Stimulated activated CD8-positive, alpha-beta memory T cell treated with anti-CD3 and anti-CD28 coated beads, Interleukin-12 subunit alpha, Interleukin-12 subunit beta, amount 100 ng/mL, for 1 hour (primary cell): Measurements from ENCODE around the gene NSD1.
"Not testable (repeated sequence)": the region's sequence is repeated elsewhere in the genome, so short reads cannot be mapped to it uniquely, and the experiment has no call there.

Experiments used
- DNase-seq: peaks from one replicate; pipeline ENCODE4 v3.0.0-alpha.2; 2020; ENCODE audit warnings: low read depth

The NSD1 gene

GRCh38 chr5:177290816-177291596 is 157.4 kb downstream of the NSD1 start:
- no peak for DNase-seq

- no peak for DNase-seq
Measured at GRCh38 chr5:177291735-177292134, 158.2 kb downstream of the NSD1 start.

- no peak for DNase-seq
Measured at GRCh38 chr5:177293819-177294581, 160.4 kb downstream of the NSD1 start.

- DNase-seq = no peak
Measured at GRCh38 chr5:177294632-177295031, 161.1 kb downstream of the NSD1 start.

- DNase-seq = no peak
Measured at GRCh38 chr5:177295924-177296323, 162.4 kb downstream of the NSD1 start.

GRCh38 chr5:177296581-177296980 is 163.0 kb downstream of the NSD1 start:
- DNase-seq = no peak

GRCh38 chr5:177297922-177298321 is 164.3 kb downstream of the NSD1 start:
- no peak for DNase-seq

GRCh38 chr5:177299697-177300096 is 166.1 kb downstream of the NSD1 start:
- no peak for DNase-seq

- DNase-seq = peak; percentile 61
Measured at GRCh38 chr5:177300236-177300880, 166.8 kb downstream of the NSD1 start.

GRCh38 chr5:177300951-177301350 is 167.4 kb downstream of the NSD1 start:
- DNase-seq = no peak

- DNase-seq = no peak
Measured at GRCh38 chr5:177301503-177302165, 168.1 kb downstream of the NSD1 start.

GRCh38 chr5:177302354-177303110 is 169.0 kb downstream of the NSD1 start:
- DNase-seq = no peak

- DNase-seq = peak; percentile 81
Measured at GRCh38 chr5:177303121-177303924, 169.8 kb downstream of the NSD1 start, which contains the start of the genes PRELID1 and RAB24. Gene PRELID1 (plus strand): TSS chr5:177303799. CDS start chr5:177303986, 187 bp downstream. Gene RAB24 (minus strand): TSS chr5:177303719. CDS start chr5:177303288, 431 bp downstream.

GRCh38 chr5:177303925-177304391 is 170.4 kb downstream of the NSD1 start:
- no peak for DNase-seq

GRCh38 chr5:177304392-177305119 is 171.0 kb downstream of the NSD1 start:
- DNase-seq = no peak

GRCh38 chr5:177306103-177306640 is 172.6 kb downstream of the NSD1 start:
- not testable (repeated sequence) for DNase-seq

- no peak for DNase-seq
Measured at GRCh38 chr5:177306674-177307543, 173.3 kb downstream of the NSD1 start.
